ENCODE measurements around the gene LRFN2. TPM values are rescaled to one million over a fixed set of nuclear protein-coding genes. Genes with fewer than 3 reads are reported as not detected.

LRFN2 gene
- total RNA-seq, 1 donor from 2014 or later: not detected

DNA sequence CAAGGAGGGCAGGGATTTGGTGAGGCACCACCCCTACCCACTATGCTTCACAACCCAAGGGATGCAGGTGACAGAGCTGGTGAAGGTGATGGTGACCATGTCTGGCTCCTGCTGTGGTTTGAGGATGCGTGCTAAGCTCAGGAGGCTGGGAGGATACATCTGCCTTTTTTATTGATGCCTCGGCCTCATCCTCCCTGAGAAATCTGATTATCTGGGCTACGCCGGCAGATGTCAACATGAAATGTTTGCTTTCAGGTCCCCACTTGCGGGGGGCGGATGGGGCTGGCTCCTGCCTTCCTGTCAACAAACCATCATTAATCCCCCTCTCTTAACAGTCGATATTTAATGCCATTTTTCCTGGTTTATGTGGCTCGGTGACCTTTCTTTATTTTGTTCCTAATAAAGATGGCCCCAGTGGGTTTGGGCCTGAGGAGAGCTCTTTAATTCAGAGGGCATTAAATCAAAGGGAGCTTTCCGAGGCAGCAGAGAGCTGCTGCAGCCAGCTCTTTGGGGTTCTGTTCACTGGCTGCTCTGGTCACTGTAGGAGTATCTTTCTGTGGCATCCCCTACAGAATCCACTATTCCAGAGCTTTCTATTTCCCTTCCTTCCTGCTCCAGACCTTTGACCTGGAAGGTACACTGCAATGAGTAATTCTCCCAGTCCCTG lies 33.5 kb upstream of the LRFN2 start:
- DNase-seq (ENCODE audit: extremely low spot score in 2 of 2): no peak
- intact Hi-C loops (cut with DNase I): no loop called here
- TF ChIP-seq POLR2AphosphoS5 (IDR thresholded peaks at IDR 0.05; ENCODE audit: insufficient read depth in 1 of 2, low read depth in 1 of 2) (no peak), POLR2A (IDR thresholded peaks at IDR 0.05) (no peak)
- TF ChIP-seq, protein P1, sequence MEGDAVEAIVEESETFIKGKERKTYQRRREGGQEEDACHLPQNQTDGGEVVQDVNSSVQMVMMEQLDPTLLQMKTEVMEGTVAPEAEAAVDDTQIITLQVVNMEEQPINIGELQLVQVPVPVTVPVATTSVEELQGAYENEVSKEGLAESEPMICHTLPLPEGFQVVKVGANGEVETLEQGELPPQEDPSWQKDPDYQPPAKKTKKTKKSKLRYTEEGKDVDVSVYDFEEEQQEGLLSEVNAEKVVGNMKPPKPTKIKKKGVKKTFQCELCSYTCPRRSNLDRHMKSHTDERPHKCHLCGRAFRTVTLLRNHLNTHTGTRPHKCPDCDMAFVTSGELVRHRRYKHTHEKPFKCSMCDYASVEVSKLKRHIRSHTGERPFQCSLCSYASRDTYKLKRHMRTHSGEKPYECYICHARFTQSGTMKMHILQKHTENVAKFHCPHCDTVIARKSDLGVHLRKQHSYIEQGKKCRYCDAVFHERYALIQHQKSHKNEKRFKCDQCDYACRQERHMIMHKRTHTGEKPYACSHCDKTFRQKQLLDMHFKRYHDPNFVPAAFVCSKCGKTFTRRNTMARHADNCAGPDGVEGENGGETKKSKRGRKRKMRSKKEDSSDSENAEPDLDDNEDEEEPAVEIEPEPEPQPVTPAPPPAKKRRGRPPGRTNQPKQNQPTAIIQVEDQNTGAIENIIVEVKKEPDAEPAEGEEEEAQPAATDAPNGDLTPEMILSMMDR (IDR thresholded peaks at IDR 0.05): no peak

DNA sequence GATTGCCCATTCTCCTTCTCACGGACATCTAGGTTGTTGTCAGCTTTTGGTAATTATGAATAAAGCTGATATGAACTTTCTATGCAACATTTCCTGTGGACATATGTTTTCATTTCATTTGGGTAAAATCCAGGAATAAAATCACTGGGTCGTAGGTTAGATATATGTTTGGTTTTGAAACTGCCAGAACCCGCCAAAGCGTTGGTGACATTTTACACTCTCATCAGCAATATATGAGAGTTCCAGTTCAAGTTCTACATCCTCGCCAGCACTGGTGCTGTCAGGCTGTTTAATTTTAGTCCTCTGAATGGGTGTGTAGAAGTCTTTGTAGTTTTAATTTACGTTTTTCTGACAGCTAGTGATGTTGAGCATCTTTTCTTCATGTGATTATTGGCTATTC lies 27.5 kb upstream of the LRFN2 start:
- Histone ChIP-seq H3K4me3 (no peak overlapping the region), H3K27ac (no peak overlapping the region), H3K36me3 (no peaks in the 10 kb centered on the region), H3K4me1 (no peaks in the 10 kb centered on the region), H3K9me3 (no peaks in the 10 kb centered on the region), H3K27me3 (no peaks in the 10 kb centered on the region)
- no peak for DNase-seq (ENCODE audit: extremely low spot score in 2 of 2)
- intact Hi-C loops (cut with DNase I): no loop called here
- TF ChIP-seq POLR2A (IDR thresholded peaks at IDR 0.05) (no peak), POLR2AphosphoS5 (IDR thresholded peaks at IDR 0.05; ENCODE audit: insufficient read depth in 1 of 2, low read depth in 1 of 2) (no peak)
- TF ChIP-seq, protein P1 (IDR thresholded peaks at IDR 0.05): no peak

More for the DNA sequence above, 33.5 kb upstream of the LRFN2 start:
- H3K27me3 ChIP-seq: no peaks in the 10 kb centered on the region
- H3K4me1 ChIP-seq: no peaks in the 10 kb centered on the region
- no peak overlapping the region for H3K4me3 ChIP-seq
- H3K27ac ChIP-seq: no peak overlapping the region
- no peaks in the 10 kb centered on the region for H3K36me3 ChIP-seq
- H3K9me3 ChIP-seq: no peaks in the 10 kb centered on the region

DNA sequence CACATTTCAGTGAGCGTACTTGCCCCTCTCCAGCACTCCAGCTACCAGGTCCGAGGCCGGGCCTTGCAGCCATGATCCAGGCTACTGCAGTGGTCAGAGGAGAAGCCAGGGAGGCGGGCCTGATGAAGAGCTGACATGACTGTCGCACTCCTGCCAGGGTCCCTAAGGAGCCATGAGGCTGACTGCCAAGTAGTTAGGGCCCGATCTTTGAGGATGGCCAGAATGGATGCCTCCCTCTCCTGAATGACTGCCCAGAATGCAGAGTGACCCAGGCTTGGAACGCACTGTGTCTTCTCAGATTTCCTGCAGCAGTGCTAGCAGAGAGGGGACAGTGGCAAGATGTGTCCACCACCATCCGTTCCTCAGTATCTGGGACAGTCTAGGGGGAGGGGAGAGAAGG lies 24.7 kb upstream of the LRFN2 start:
- no peak overlapping the region for H3K4me3 ChIP-seq
- no peaks in the 10 kb centered on the region for H3K27me3 ChIP-seq
- no peak overlapping the region for H3K27ac ChIP-seq
- TF ChIP-seq POLR2A (IDR thresholded peaks at IDR 0.05): no peak
- TF ChIP-seq, protein P1 (IDR thresholded peaks at IDR 0.05): no peak
- TF ChIP-seq POLR2AphosphoS5 (IDR thresholded peaks at IDR 0.05; ENCODE audit: insufficient read depth in 1 of 2, low read depth in 1 of 2): no peak
- no peak for DNase-seq (ENCODE audit: extremely low spot score in 2 of 2)
- H3K9me3 ChIP-seq: no peaks in the 10 kb centered on the region
- H3K36me3 ChIP-seq: no peaks in the 10 kb centered on the region
- H3K4me1 ChIP-seq: no peaks in the 10 kb centered on the region
- intact Hi-C loops (cut with DNase I): no loop called here

DNA sequence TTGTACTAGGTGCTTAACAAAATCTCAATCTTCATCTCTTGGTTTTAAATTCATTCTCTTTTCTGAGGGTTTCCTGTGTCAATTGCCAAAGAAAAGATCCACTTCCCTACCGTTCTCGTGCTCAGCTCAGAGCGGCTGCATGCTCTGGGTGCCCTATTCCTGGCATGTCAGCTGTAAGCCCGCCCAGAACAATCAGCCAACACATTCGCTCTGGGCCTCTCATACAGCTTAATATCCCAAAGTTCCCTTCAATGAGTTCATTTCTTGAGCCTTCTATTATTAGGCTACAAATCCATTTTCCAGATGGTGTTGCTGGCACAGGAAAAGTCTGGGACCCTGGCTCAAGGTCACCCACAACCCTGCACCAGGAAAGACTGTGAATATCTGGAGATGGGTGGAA lies 24.3 kb upstream of the LRFN2 start:
- intact Hi-C loops (cut with DNase I): no loop called here
- TF ChIP-seq POLR2AphosphoS5 (IDR thresholded peaks at IDR 0.05; ENCODE audit: insufficient read depth in 1 of 2, low read depth in 1 of 2): no peak
- TF ChIP-seq, protein P1 (IDR thresholded peaks at IDR 0.05): no peak
- TF ChIP-seq POLR2A (IDR thresholded peaks at IDR 0.05): no peak
- Histone ChIP-seq H3K27me3 (no peaks in the 10 kb centered on the region), H3K4me3 (no peak overlapping the region), H3K4me1 (no peaks in the 10 kb centered on the region), H3K36me3 (no peaks in the 10 kb centered on the region), H3K27ac (no peak overlapping the region), H3K9me3 (no peaks in the 10 kb centered on the region)
- DNase-seq (ENCODE audit: extremely low spot score in 2 of 2): no peak

DNA sequence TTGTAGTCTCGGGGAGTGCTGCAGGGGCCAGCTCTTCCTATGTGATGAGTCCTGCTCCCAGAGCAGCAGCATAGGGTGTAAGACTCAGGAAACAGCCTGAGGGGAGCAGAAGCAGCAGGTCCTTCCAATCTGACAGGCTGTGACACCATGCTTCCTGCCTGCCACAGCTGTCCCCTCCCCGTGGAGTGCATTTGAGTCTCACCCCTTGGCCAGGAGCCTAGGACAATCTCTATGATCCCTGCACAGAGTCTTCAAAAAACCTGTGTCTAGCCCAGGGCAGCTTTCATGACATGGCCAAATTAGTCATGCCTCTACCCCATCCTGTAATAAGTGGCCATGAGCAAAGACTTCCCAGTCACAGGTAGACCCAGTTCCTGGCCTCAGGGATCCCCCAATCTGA lies 23.1 kb upstream of the LRFN2 start:
- H3K27ac ChIP-seq: no peak overlapping the region
- intact Hi-C loops (cut with DNase I): no loop called here
- no peak for TF ChIP-seq POLR2AphosphoS5 (IDR thresholded peaks at IDR 0.05; ENCODE audit: insufficient read depth in 1 of 2, low read depth in 1 of 2)
- TF ChIP-seq, protein P1 (IDR thresholded peaks at IDR 0.05): no peak
- no peak for TF ChIP-seq POLR2A (IDR thresholded peaks at IDR 0.05)
- DNase-seq (ENCODE audit: extremely low spot score in 2 of 2): no peak
- no peak overlapping the region for H3K4me3 ChIP-seq
- no peaks in the 10 kb centered on the region for H3K27me3 ChIP-seq
- H3K9me3 ChIP-seq: no peaks in the 10 kb centered on the region
- no peaks in the 10 kb centered on the region for H3K4me1 ChIP-seq
- H3K36me3 ChIP-seq: no peaks in the 10 kb centered on the region
